ENCODE results near the gene CSF1. TPM values are rescaled to one million over a fixed set of nuclear protein-coding genes. Genes with fewer than 3 reads are reported as not detected.

CSF1 gene
- total RNA-seq, 1 experiment from 2014 or later, result 4.9 TPM

- intact Hi-C loops (cut with micrococcal nuclease; ENCODE audit: unreplicated experiment), result no loop called here
- H3K4me1 ChIP-seq (ENCODE audit: insufficient read depth, low read length, poor library complexity, severe bottlenecking), result no peaks in the 10 kb centered on the region
- H3K27ac ChIP-seq (ENCODE audit: low read depth, low read length, poor library complexity, severe bottlenecking), result no peak overlapping the region
- no peaks in the 10 kb centered on the region for H3K36me3 ChIP-seq (ENCODE audit: insufficient read depth, low read length, poor library complexity, severe bottlenecking)
- CTCF ChIA-PET, result no interaction called here
- no peaks in the 10 kb centered on the region for H3K9me3 ChIP-seq (ENCODE audit: low read depth, low read length, poor library complexity, severe bottlenecking)
- no peaks in the 10 kb centered on the region for H3K27me3 ChIP-seq (replicated peaks; ENCODE audit: insufficient read depth, low read depth, low read length, poor library complexity)
- POLR2A ChIA-PET (ENCODE audit: low non-redundant PET), result no interaction called here
- no TSS peak for BruUV-seq (replicated peaks)
- no peak for DNase-seq (ENCODE audit: low spot score)
- no peak for TF ChIP-seq EZH2 (IDR thresholded peaks at IDR 0.05; ENCODE audit: borderline replicate concordance, low read depth, low read length, poor library complexity, severe bottlenecking)
- TF ChIP-seq CTCF (conservative IDR thresholded peaks at IDR 0.05; ENCODE audit: low read depth, low read length), result no peak
- H3K4me3 ChIP-seq (ENCODE audit: low read depth, low read length, poor library complexity, severe bottlenecking), result no peak overlapping the region
Measured at GRCh38 chr1:109876617-109877316, 33.9 kb upstream of the CSF1 start.

- ChIA-PET CTCF (no interaction called here), POLR2A (ENCODE audit: low non-redundant PET) (no interaction called here)
- H3K27me3 ChIP-seq (replicated peaks; ENCODE audit: insufficient read depth, low read depth, low read length, poor library complexity), result no peaks in the 10 kb centered on the region
- BruUV-seq (replicated peaks), result no TSS peak
- intact Hi-C loops (cut with micrococcal nuclease; ENCODE audit: unreplicated experiment), result no loop called here
- H3K27ac ChIP-seq (ENCODE audit: low read depth, low read length, poor library complexity, severe bottlenecking), result no peak overlapping the region
- no peaks in the 10 kb centered on the region for H3K36me3 ChIP-seq (ENCODE audit: insufficient read depth, low read length, poor library complexity, severe bottlenecking)
- H3K4me3 ChIP-seq (ENCODE audit: low read depth, low read length, poor library complexity, severe bottlenecking), result no peak overlapping the region
- H3K9me3 ChIP-seq (ENCODE audit: low read depth, low read length, poor library complexity, severe bottlenecking), result no peaks in the 10 kb centered on the region
- DNase-seq (ENCODE audit: low spot score), result no peak
- no peak for TF ChIP-seq EZH2 (IDR thresholded peaks at IDR 0.05; ENCODE audit: borderline replicate concordance, low read depth, low read length, poor library complexity, severe bottlenecking)
- no peak for TF ChIP-seq CTCF (conservative IDR thresholded peaks at IDR 0.05; ENCODE audit: low read depth, low read length)
- H3K4me1 ChIP-seq (ENCODE audit: insufficient read depth, low read length, poor library complexity, severe bottlenecking), result no peaks in the 10 kb centered on the region
Measured at GRCh38 chr1:109877317-109877771, 33.3 kb upstream of the CSF1 start.

GRCh38 chr1:109877776-109878175 lies 32.9 kb upstream of the CSF1 start:
- DNase-seq (ENCODE audit: low spot score), result no peak
- ChIA-PET CTCF (no interaction called here), POLR2A (ENCODE audit: low non-redundant PET) (no interaction called here)
- TF ChIP-seq EZH2 (IDR thresholded peaks at IDR 0.05; ENCODE audit: borderline replicate concordance, low read depth, low read length, poor library complexity, severe bottlenecking), result no peak
- TF ChIP-seq CTCF (conservative IDR thresholded peaks at IDR 0.05; ENCODE audit: low read depth, low read length), result no peak
- no TSS peak for BruUV-seq (replicated peaks)
- no peaks in the 10 kb centered on the region for H3K4me1 ChIP-seq (ENCODE audit: insufficient read depth, low read length, poor library complexity, severe bottlenecking)
- no peaks in the 10 kb centered on the region for H3K27me3 ChIP-seq (replicated peaks; ENCODE audit: insufficient read depth, low read depth, low read length, poor library complexity)
- H3K36me3 ChIP-seq (ENCODE audit: insufficient read depth, low read length, poor library complexity, severe bottlenecking), result no peaks in the 10 kb centered on the region
- no peak overlapping the region for H3K27ac ChIP-seq (ENCODE audit: low read depth, low read length, poor library complexity, severe bottlenecking)
- intact Hi-C loops (cut with micrococcal nuclease; ENCODE audit: unreplicated experiment), result no loop called here
- no peak overlapping the region for H3K4me3 ChIP-seq (ENCODE audit: low read depth, low read length, poor library complexity, severe bottlenecking)
- H3K9me3 ChIP-seq (ENCODE audit: low read depth, low read length, poor library complexity, severe bottlenecking), result no peaks in the 10 kb centered on the region

All from A673 (cell line).